Activated CD4-positive, alpha-beta T cell treated with anti-CD3 and anti-CD28 coated beads, Interleukin-10, Interleukin-2, amounts not matched to agents 100 ng/mL and 50 ng/mL, durations not matched to agents 16 hours and 8 hours (primary cell): ENCODE results near the gene GABRR2.
"Not testable (repeated sequence)": the region's sequence is repeated elsewhere in the genome, so short reads cannot be mapped to it uniquely, and the experiment has no call there.

ENCODE experiments used
- DNase-seq: peaks from one replicate; pipeline ENCODE4 v3.0.0-alpha.2; 2020

The GABRR2 gene

DNA sequence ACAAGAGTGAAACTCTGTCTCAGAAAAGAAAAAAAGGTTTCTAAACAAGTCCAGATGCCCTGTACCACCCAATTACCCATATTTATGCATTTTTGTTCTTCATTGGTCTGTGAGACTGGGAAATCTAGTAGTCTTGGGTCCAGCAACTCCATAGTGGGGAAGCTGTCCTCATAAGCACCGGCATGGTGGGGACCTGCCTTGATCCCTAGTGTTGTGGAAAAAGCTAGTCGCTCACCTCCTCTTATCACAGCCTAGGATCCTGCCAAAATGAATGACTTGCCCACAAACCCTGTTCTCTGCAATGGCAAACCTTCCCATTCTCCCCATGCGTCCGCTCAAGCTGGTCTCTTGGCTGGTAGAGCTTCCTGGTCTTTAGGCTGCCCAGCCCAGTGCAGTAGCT is 59.7 kb downstream of the GABRR2 start:
- DNase-seq, result no peak

DNA sequence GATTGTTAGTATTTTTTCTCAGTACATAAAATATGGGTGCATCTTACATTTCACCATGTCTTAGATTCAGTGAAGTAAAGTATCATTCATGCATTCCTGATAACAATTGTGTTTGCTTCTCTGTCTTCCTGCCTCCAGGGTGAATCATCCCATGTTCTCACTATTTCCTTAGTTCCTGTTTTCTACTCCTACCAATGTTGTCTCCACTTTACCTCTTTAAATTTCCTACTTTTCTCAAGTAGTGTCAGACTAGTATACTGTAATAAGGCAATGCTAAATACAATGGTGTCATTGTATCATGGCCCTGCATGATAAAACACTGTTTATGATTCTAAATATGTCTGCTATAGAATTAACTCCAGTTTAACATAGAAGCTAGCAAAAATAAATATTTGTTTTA is 60.5 kb downstream of the GABRR2 start:
- no peak for DNase-seq

DNA sequence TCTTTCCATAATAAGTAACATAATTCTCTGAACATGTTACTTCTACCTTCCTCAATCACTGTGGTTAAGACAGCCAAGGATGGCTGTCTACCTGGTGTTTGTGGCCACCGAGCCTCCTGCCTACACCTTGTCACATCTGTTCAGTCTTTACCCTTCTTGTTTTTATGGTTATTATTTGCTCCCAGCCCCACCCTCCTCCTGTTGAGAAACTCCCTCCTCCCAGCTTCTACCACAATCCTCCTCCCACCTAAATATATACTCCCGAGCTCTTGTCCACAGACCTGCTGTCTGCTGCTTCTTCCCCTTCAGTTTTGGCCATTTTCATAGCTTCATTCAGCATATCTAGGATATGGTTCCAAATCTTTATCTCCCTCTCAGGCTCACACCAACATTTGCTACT is 62.2 kb downstream of the GABRR2 start:
- no peak for DNase-seq

DNA sequence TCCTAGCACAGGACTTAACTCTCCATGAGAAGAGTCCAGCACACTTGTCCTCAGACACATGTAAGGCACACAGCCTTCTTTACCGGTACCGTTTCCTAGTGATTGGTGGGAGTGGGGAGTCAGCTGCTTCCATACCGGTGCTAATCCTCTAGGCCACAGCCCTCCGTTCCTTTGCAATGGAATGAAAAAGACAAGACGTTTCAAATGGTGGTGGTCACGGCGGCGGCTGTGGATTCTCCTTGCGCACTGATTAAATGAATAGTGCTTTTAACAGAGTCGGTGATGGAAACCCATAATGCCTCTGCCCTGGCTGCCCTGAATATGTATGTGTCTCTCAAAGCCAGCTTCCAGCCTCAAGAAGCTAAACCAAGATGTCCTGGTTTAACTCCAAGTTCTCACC is 63.1 kb downstream of the GABRR2 start:
- no peak for DNase-seq

DNA sequence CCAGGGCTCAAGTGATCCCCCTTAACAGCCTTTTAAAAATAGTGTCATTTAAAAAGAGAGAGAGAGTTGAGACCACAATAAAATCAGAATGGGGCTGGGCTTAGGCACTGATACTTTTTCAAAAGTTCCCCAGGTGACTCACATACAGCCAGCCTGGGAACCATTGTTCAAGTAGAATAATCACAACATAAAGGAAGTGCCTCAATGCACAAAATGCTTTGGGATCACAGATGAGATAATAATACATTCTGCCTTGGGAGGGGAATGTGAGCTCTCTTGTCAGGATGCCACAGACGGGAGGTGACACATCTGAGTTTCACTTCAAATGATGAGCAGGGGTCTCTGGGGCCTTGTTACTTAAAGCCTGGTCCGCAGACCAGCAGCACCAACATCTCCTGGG is 63.9 kb downstream of the GABRR2 start:
- DNase-seq, result no peak

DNA sequence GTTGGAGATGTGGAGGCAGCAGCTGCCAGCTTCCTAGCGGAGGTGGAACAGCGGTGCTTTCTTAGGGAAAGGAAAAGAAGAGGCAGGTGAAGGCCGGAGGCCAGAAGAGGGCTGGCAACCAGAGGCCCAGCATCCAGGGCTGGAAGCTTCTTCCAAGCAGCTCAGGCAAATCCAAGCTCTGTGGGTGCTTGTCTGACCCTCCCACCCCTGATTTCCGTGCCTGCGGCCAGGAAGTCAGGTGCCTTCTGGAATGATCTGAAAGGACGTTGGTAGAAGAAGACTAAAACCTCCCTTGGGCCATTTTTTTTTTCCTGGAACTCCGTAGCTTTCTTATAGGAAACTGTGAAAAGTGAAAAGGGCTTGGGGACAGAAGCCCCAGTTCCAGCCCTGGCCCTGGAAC is 64.9 kb downstream of the GABRR2 start:
- DNase-seq, result no peak

DNA sequence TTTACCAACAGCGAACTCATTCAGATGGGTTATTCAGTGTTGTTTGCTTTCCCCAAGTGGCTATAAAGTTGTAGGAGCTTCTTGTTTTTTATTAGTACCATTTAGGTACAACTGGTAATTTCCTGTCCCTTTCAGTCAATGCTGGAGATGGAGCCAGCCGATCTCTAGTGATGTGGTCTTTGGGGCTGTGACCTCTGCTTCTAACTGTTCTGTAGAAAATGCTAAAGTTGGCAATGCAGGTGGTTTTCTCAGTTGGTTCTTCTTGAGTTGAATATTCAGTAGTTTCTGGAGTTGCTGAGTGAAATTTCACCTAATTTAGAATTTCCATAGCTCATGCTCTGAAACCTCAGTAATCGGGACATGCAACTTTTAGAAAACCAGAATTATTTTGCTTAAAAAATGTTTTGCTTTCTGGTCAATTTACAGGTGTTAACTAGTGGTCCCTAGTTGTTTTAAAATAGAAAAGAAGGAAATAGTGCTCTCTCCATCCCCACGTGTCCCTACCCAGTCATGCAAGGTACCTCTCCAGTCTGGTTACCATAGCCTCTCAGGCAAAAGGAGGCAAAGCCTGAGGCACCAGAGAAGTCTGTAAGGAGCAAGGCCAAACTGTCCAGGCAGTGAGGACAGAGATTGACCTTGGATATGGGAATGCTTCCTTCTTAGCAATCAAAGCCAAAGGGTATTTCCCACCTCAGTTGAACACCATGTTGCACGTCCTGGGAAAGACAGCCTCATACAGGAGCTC is 70.7 kb downstream of the GABRR2 start:
- DNase-seq, result no peak

DNA sequence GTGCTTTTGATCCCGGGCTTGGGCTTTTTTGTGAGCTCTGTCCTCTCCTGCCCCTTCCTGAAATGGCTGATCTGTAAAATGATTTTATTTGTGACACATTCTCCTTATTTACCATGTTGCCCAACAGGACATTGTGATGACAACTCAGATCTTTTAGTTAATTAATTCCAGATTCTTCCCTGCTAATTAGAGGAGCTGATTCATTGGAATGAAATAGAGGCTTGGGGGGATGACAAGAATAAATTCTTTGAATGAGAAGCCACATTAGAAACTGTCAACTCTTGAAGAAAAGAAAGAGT is 71.8 kb downstream of the GABRR2 start:
- no peak for DNase-seq

DNA sequence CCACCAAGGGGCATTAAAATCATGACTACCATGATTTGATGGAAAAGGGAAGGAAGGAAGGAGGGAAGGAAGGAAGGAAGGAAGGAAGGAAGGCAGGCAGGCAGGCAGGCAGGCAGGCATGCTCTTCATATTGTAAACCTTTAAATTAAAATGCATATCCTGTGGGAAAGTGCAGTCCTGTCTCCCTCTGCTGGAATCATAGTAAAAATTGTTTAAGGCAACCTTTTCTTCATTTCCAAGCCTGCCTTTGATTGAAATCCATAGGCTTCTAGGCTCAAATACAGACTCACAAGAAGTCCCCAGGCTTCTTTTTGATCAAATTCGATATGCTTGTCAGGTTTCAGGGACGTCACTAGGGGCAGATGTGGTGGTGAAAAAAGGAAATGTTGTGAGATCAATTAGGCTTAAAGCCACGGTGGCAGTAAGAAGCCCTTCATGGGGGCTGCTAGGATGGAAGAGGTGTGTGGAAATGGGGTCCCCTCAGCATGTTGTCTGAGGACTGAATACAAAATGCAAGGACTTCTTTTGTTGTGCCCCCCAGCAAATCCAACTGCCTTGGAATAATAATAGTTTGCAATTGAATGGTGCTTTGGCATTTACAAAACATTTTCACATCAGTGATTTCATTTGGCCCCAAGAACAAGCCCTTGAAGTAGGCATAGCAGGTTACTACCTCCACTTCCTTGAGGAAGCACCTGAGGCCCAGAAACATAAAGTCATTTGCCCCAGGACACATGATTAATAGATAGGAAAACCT is 72.3 kb downstream of the GABRR2 start:
- peak; percentile 24 for DNase-seq

DNA sequence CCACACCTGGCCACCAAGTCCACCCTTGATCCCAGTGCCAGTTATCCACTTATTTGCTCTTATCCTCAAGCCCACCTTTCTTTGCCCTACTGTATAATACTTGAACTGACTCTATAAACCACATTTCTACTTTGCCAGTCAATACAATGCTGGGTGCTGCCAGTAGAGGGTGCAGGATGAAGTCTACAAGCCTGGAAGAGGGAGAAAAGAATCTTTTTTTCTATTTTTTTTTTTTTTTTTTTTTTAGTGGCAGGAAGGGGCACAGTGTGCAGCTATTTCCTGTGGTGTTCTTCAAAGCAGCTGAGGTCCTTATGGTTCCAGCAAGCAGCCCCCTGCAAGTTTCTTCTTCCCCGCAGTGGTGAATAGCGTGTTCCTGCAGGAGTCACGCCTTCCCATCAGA is 75.8 kb downstream of the GABRR2 start:
- peak; percentile 34 for DNase-seq

DNA sequence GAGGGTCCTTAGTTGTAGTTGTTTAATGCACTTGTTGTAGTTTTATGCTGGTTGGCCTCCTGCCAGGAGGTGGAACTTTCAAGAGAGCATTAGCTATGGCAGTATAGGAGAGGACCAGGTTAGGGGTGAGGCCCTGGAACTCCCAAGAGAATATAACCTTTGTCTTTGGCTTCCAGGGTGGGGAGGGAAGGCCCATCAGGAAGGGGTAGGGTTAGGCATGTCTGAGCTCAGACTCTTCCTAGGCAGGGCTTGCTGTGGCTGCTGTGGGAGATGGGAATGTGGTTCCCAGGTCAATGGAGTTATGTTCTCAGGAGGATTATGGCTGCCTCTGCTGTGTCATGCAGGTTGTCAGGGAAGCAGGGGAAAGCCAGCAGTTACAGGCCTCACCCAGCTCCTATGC is 77.9 kb downstream of the GABRR2 start:
- DNase-seq, result no peak

DNA sequence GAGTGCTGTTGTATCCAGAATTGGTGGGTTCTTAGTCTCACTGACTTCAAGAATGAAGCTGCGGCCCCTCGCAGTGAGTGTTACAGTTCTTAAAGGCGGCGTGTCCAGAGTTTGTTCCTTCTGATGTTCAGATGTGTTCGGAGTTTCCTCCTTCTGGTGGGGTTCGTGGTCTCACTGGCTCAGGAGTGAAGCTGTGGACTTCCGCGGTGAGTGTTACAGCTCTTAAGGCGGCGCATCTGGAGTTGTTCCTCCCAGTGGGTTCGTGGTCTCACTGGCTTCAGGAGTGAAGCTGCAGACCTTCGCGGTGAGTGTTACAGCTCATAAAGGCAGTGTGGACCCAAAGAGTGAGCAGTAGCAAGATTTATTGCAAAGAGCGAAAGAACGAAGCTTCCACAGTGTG is 81.5 kb downstream of the GABRR2 start:
- not testable (repeated sequence) for DNase-seq

DNA sequence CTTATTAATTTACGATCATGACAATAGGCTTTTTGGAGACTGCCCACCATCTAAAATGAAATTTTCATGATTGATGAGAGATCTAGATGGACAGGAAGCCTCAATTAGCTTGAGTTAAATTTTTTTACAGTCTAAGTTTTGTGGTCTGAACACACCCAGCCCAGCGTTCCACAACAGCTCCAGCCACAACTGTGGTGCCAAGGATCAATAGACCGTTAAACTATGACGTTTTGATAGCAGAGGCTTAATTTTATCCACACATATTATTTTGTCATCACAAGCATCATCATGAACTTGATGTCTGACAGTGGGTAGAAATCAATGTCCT is 92.4 kb downstream of the GABRR2 start:
- DNase-seq, result no peak

DNA sequence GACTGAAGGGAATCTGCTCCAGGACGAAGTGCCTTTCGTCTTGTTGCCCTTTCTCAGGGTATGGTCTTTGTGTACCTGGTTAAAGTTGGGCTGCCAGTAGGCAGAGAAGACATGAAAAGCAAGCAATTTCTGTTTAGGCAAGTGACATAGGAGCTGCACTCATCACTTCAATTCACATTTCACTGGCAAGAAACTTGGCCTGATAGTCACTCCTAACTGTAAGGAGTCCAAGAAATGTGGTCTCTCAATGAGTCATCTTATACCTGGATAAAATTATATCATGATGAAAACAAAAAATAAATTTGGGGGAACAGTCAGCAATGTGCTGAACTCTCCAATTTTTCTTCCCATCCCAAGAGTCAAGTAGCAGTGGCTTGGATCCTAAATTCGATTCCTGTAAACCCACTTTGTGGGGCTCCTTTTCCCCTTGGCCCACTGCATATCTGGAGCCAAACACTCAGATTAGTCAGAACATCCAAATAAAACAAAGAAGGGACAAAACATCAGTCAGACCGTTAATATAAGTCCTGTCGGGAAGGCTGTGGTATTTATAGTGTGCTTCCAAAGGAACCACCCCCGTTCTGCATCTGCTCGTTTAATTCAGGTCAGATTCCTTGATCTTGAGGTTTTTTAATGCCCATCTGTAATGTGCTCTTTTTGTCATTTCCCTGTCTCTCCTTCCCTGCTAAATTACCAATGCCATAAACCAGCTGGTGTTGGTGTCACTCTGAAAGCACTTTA is 93.0 kb downstream of the GABRR2 start:
- no peak for DNase-seq

DNA sequence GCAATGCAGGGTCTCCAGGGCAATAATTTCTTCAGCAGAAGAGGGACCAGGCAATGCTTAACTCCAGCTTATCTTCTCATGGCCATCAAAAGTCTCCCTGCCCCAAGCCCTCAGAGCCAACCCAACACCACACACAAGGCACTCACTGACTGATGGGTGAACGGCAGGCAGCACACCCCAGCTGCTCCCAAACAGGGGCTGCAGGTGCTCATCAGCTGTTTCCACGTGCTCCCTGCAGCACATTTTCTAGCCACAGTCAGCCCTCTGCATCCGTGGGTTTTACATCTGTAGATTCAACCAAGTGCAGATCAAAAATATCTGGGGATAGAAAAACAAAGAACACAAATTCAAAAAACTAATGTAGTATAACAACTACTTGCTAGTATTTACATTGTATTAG is 94.0 kb downstream of the GABRR2 start:
- DNase-seq, result no peak

DNA sequence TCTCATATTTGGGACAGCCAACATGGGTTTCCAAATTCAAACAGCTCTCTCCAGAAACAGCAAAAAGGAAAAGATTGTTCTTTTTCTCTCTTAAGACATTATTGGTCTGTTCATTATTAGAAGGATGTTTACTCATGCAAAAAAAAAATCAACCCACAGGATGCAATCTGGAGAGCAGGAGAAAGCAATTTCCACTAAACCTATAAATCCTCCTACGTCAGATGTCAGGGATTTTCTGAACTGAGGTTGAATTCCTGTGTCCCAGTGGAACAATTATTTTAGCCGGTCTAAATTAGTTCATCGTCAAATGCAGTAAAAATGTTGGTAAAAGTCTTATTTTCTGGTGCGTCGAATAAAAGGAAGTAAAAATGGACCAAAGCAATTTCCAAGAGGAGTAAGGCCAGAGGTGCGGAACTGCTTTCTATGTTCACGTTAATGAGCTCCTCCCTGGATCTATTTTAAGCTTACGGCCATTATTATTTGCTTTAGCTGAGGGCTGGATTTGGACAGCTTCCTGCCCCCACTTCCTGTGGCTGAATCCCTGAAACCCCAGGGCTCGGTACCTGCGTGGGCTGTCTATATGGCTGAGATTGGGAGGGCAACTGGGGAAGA is 97.7 kb downstream of the GABRR2 start, which contains the start of gene GABRR1:
GABRR1 (minus strand) TSS at position 60 of the 612 bp plus-strand sequence; CDS start at position 24, 36 bp downstream.
- DNase-seq, result no peak

DNA sequence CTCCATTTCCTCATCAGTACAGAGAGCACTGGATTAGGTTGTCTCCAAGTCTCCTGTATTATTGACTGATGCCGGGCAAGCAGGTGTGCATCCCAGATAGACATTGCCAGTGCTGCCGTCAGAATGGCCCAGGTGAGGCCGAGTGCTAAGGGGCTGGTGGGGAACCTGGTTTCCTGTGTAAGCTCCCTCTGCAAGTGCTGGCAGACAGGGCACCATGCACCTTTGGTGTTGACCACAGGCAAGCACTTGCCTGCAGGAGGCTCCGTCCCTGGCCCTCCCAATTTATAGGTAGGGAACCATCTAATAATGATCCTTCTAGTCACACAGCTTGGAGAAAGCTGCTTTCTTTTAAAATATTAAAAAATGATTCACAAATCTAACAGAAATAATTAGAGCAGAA is 98.7 kb downstream of the GABRR2 start:
- no peak for DNase-seq

DNA sequence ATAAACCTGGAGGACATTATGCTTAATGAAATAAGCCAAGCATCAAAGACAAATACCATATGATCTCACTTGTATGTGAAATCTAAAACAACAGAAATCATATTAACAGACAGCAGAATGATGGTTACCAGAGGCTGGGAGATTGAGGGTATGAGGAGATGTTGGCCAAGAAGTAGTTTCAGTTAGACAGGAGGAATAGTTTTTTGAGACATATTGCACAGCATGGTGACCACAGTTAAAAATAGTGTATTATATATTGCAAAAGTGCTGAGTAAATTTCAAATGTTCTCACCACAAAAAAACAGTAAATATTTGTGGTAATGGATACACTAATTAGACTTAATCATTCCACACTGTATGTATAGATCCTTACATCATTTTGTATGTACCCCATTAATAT is 99.7 kb downstream of the GABRR2 start:
- no peak for DNase-seq

DNA sequence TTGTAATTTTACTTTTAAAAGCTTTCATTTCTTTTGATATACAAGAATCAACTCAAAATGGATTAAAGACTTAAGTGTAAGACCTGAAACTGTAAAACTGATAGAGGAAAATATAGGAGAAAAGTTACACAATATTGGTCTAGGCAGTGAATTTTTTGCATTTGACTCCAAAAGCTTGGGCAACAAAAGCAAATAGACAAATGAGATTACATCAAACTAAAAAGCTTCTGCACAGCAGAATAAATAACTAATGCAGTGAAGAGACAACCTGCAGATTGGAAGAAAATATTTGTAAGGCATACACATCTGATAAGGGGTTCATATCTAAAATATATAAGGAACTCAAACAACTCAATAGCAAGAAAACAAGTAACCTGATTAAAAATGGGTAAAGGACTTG is 100.9 kb downstream of the GABRR2 start:
- no peak for DNase-seq

DNA sequence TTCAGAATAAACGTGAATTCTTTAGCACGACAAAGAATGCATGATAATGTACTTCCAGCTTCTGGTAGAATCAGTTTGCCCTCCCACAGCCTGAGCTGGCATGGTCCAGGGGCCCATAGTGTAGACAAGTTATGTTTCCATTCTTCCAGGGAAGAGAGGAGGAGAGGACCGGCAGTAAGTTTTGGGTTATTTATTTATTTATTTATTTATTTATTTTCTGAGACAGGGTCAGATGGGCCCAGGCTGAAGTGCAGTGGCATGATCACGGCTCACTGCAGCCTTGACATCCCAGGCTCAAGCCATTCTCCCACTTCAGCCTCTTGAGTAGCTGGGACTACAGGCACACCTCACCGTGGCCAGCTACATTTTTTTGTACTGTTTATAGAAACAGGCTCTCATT is 102.6 kb downstream of the GABRR2 start:
- no peak for DNase-seq

DNA sequence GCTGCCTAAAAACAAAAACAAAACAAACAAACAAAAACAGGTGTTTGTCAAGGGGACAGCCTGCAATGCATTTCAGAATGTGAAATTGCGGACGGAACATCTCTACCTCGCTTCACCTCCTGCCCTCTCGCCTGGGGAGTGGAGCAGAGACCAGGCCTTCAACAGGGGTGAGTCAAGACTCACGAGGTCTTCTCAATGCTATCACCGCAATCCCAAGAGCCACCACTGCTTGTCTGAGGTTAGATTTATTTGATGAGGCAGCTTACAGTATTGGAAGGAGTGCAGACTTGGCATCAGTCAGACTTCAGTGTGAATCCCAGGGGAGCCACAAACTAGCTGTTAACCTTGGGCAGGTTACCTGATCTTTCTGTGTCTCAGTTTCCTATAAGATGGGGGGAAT is 105.6 kb downstream of the GABRR2 start:
- DNase-seq, result no peak

DNA sequence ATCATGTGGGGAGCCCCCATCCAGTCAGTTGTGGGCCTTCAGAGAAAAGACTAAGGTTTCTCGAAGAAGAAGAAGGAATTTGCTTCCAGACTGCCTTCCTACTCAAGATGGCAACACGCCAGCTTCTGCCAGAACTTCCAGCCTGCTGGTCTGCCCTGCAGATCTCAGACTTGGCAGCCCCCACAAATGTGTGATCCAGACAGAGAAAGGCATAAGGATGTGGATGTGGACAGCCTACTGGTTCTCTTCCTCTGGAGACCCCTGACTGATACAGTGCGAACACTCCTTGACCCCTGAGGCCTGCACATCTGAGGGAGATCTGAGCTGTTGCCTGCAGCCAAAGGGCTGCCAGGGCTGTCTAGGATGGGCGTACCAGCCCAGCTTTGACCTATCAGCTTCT is 106.5 kb downstream of the GABRR2 start:
- DNase-seq, result no peak
